GM21447 (cell line): ENCODE results near the gene QSOX2.

ENCODE experiments used
- ATAC-seq: cut with Tn5 transposase; IDR thresholded peaks from one replicate; pipeline ENCODE4 v1.9.1; 2021; ENCODE audit not compliant: unreplicated experiment

Gene QSOX2

DNA sequence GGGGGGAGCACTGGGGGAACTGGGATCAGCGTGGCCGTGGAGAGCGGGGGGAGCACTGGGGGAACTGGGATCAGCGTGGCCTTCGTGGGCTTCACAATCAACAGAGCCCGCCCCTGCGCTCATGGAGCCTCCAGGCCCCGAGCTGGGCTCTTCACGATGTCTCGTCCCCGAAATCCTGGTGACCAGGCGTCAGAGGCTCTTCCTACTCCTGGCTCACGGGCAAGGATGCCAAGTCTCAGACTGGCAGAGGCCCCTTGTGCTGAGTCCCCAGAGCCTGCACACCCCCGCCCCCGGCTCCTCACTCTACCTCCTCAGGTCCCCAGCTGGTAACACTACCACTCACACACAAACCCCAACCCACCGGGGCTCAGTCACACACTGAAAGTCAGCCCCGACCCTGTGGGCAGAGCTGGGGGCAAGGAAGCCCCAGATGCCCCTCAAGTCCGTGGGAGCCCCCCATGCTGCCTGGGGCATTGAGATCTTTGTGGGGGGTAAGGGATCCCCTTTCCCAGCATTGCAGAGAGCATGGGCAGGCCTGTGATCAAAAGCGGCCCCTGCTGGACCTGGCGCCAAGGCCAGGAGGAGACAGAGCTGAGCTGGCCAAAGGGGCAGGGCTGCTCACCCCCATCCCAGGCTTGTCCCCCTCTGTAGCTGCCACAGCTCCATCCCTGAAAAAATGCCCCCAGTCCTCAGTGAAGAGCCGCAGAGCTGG lies 67.4 kb downstream of the QSOX2 start:
- no peak for ATAC-seq

DNA sequence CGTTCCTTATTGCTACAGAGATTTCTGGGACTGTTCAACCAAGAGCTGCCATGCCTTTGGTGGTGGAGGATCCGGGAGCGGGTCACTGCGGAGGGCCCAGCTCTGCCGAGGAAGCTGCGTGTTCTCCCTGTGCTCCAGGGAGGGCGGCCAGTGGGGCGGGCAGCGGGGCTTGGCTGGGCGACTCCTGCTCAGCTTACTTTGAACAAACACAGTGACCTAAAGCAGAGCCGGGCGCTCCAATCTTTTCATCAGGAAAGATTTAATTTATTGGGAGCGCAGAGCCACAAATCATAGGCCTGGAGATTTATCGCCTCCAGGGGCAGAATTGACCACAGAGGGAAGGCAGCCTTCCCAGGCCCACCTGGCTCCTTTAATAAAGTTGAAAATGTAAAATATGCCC lies 68.4 kb downstream of the QSOX2 start:
- ATAC-seq = no peak

DNA sequence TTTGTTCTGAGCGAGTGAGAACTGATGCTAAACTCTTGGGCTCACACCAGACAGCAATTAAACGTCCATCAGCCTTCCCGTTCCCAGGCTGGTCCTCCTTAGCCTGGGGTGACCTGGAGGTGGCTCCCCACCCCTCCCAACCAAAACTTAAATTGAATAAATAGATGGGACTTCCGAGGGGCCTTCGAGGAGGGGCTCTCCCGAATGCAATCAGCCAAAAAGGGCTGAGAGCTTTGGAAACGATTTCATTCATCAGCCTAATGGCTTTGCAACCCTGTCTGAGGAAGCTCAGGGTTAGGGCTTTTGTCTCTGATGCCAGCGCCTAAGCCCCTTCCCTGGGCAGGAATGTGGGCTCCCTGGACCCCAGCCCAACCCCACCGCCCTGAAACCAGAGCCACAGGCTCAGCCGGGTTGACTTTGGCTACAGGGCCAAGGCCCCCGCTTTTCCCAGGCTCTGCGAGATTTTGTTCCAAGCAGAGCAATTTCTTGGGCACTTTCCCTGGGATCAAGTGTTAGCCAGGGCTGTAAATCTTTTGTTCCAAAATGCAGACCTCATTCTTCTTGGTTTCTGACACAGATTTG lies 69.9 kb downstream of the QSOX2 start:
- no peak for ATAC-seq

DNA sequence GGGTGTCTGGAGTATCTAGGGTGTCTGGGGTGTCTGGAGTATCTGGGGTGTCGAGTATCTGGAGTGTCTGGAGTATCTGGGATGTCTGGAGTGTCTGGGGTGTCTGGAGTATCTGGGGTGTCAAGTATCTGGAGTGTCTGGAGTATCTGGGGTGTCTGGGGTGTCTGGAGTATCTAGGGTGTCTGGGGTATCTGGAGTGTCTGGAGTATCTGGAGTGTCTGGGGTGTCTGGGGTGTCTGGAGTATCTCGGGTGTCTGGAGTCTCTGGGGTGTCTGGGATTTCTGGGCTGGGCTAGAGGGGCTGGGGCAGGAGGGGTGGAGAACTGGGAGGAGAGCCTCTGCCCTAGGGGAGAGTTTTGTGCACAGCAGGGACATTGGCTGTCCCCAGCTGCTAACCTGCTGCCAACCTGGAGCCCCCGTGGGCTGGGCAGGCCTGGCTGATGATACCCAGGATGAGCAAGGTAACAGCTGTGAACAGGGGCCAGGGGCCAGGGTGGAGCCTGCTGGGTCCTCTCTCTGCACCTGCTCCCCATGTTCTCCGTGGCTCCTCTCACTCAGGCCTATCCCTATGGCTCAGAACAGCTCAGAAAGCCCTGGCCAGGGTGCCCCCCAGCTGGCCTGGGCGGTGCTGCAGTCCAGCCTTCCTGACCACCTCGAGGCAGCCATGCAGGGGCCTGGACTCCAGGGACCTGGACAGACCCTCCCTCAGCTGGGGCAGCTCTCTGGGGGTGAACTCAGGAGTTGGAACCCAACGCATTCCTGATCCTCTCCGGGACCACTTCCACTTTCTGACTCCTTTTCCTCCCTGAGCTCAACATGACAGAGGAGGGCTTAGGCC lies 70.6 kb downstream of the QSOX2 start:
- no peak for ATAC-seq

DNA sequence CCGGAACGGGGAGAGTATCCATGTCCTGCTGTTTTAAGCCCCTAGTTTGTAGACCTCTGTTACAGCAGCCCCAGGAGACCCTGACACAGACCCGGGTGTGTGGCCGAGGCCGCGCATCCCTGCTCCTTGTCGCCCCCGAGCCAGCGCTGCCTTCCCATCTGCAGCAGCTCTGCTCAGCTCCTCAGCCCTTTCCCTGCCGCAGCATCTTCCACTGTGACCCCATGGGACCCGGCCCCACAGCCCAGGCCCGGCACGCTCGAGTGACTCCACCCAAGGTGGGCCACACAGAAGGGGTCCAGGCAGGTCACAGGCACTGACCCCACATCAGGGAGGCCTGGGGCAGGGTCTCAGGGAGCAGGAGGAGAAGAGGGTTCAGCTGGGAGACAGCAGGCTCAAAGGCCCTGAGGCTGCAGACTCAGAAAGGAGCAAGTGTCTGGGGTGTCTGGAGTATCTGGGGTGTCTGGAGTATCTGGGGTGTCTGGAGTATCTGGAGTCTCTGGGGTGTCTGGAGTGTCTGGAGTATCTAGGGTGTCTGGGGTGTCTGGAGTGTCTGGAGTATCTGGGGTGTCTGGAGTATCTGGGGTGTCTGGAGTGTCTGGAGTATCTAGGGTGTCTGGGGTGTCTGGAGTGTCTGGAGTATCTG lies 71.8 kb downstream of the QSOX2 start:
- ATAC-seq = no peak

DNA sequence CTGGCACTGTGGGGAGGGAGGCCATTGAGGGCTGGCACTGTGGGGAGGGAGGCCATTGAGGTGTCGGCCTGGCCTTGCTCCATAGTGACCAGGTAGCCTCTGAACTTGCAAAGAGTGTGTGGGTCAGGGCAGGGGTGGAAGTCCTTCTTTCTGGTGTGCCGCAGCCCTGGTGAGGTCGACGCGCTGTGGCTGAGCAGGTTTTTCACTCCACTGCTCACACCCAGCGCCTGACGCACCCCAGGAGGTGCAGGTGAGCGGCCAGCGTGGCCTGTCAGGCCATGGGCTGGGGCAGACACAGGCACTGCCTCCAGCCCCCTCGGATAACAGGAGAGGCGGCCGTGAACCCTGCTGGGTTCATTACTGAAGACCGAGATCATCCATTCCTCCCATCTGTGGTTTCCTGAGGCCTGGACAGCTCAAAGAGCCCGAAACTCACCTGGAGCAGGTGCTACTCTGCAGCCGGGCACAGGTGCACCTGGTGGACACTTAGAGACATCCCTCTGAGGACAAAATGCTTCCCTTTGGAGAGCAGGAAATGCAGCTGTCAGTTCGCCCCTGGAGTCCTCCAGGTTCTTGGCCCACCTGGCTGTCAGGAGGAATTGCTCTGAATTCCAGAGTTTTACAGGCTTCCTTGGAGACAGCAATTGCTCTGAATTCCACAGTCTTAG lies 73.1 kb downstream of the QSOX2 start:
- ATAC-seq = no peak

DNA sequence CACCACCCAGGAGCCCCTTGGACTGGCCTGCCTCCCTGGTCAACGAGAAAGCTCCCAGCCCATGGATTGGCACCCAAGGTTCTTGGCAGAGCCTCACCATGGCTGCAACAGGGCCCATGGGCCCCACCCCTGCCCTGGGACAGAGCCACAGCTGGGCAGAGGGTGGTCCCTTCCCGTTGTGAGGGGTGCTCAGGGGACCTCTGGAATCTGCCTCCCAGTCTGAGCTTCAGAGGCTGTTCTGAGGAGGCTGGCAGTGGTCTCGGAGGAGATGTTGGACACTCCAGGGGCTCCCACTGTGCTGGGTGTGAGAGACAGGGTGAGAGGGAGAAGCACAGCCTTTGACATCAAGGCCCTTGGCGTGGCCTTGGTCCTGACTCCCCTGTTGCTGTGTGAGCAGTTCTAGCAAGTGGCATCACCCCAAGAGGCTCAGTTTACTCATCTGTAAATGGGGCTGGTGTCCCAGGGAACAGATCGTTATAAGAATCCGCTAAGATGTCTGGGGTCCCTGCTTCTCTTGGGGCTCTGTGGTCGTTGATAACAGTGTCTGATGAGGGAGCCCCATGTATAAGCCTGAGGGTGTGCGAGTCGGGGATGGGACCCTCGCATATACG lies 73.7 kb downstream of the QSOX2 start:
- ATAC-seq = no peak

DNA sequence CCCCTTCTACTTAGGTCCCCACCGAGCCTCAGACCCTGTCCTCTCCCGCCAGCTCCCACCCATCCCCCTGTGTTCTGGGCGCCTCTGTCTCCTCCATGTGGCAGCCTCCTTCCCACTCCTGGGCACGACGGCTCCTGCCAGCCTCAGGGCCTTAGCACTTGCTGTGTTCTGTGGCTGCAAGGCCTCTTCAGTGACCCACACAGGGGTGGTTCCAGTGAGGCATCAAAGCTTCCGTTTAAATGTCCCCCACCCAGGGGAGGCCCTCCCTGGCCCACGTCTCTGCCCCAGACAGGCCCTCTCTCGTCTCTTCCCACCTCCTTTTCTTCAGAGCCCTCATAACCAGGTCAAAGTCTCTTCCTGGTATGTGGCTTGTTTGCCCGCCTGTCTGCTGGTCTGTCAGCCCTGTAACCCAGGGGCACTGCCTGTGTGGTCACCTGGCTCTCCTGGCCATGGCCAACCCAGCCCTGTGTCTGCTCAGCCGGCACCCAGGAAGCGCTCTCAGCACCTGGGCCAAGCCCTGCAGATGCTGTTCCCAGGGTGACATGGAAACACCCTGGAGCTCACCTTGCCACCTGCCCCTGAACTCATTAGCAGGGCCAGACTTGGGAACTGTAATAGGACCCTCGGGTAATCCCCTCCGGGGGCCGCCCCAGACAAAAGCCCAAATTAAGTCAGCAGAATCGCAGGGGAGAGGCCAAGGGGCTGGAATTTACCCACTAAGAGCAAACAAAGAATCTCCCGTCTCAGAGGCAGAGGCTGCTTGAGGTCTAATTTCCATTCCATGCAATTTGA lies 74.4 kb downstream of the QSOX2 start:
- no peak for ATAC-seq

DNA sequence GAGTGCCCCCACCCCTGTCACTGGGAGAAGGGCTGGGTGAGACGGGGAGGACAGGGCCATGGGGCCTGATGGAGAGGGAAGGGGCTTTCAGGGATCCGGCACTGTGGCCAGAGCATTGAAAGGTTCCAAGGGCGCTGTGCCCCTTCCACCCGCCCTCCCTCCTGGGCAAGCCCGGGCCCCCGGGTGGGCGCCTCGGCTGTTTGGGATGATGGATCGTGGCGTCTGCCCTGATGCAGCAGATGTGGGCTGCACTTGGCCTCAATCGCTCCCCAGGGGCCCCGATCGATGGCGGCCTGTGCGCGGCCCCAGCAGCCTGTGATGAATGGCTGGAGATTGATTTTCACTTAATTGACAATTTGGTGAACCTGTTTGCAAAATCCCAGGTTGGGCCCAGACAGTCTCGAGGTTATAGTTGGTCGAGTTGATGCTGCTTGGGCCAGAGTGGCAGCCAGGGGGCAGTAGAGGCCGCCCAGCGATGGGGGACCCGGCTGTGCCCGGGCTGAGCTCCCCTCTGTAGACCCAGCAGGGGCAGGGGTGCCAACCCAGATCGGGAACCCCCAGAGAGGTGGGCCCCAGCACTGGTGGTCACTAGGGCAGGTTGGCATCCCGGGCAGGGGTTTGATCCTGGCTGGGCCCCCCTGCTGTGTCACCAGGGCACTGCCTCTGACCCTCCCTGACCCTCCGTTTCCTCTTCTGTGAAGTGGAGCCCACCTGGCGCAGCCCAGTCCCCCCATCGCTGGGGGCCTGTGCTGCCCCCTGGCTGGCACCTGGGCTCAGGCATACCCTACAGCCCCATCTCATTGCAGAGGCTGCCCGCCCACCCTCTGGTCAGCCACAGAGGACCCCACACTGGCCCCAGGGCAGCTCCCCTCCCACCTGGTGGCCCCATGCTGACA lies 75.4 kb downstream of the QSOX2 start:
- ATAC-seq = no peak

DNA sequence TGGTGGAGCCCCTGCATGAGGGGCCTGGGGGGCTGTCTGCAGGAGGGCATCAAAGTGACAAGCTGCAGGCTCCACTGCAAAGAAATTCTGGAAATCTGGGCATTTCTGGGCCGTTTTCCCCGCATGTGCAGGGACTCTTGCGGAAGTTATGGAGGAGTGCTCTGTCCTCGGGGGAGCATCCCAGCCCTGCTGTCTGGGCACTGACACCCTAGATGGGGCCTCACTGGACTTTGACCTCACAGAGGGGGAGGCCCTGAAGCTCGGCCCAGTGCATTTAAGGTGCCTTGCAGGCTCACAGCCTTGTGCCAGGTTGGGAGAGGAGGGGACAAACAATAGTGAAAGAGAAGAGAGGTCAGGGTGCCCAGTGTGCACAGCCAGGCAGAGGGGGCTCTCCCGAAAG lies 76.1 kb downstream of the QSOX2 start:
- no peak for ATAC-seq

DNA sequence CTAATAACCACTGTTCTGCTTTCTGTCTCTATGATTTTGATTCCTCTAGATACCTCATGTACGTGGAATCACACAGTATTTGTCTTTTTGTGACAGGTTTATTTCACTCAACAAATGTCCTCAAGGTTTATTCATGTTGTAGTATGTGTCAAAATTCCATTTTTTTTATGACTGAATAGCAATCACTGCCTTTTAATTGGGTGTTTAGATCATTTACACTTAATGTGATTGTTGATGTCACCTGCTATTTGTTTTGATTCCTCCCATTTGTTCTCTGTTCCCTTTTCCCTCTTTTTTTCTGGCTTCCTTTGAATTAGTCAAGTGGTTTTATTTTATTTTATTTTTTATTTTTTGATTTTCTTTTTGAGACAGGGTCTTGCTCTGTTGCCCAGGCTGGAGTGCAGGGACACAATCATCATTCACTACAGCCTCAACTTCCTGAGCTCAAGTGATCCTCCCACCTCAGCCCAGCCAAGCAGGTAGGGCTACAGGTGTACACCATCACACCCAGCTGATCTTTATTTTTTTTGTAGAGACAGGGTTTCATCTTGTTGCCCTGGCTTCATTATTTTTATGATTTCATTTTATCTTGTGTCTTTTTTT lies 82.3 kb downstream of the QSOX2 start:
- ATAC-seq = no peak

DNA sequence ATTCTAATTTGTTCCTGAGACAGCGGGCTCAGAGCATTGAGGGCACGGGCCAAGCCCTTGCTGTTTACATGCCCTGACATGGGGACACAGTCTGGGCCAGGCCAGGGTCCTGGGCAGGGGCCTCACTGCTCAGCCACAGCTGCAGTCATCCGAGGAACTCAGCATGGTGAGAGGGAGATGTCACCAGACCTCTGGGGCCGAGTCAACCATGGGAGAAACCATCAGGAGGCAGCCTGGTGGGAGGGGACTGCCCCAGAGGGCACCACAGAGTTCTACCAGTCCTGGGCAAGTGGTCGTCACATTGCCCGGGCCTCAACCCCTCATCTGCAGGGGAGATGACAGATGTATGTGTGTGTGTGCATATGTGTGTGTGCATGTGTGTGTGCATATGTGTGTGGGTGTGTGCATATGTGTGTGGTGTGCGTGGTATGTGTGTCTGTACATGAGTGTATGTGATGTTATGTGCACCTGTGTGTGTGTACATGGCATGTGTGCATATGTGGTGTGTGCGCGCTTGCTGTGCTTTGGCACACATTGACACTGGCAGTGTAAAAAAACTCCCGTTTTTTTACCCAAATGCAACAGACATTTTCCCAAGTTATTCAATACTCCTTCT lies 84.5 kb downstream of the QSOX2 start:
- no peak for ATAC-seq

DNA sequence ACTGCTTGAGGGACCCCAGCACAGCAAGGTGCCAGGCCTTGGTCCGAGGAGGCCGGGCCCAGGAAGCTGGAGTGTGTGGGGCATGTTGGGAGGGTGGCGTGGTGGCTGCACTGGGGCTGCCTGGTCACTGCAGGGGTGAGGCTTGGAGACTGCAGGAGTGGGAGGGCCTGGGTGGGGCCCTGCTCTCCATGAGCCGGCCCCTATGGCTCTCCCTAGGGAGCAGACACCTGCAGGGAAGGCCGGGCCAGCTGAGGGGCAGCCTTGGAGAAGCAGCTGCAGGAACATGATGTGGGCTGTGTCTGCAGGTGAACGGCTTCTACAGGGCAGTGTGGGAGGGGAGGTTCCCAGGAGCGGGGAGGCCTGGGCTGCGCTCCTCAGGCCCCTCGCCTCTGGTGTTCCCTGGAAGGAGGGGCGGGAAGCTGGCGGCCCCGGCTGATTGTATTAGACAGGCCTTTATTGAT lies 85.2 kb downstream of the QSOX2 start:
- ATAC-seq = no peak

DNA sequence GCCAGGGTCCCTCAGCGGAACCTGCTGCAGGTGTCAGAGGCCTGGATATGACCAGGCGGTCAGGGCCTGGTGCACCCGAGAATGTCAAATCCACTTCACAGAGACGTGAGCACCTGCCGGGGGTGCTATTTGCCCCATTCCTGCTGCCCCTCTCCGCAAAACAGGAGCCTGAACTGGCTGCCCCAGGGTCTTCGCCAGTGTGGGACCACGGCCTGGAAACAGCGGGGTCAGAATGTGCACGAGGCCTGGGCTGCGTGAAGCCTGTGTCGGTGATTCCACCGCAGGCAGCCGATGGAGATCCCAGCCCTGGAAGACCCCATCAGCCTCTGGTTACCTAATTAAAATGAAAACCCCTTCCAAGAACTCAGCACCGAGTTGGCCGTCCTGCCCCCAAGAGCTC lies 85.8 kb downstream of the QSOX2 start:
- ATAC-seq = no peak

DNA sequence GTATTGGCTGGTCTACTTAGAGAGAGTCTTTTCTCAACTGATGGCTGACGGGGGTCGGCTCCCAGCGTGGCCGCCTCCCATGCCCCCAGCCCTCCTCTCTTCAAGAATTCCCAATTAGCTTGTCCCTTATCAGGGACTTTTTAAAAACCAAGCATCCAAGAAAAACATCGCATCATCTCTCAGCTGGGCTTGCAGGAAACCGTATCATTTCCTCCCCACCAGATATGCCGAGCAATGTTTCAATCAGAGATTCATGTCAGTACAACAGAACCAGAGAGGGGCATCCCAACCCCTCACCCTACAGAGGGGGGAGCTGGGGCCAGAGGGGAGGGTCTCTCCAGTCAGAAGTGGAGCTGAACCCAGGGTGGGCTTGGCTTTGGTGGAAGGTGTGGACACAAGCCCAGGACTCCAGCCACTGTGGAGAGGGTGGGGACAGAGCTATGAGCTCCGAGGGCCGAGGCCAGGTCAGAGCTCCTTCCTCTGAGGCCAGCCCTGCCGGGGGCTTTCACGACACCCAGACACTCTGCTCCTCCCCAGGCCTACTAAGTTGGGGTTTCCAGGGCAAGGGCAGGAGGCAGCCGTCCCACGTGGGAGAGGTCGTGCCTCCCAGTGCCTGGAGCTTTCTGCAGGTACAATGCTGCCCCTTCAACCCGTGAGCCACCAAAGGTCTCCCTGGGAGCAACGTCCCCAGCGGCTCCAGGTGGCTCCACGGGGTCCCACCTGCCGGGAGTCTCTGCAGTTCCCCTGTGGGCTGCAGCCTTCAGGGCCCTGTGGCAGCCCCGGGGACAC lies 87.9 kb downstream of the QSOX2 start:
- no peak for ATAC-seq
